KBM-7 (cell line): ENCODE results near the gene MGAT5B.

Source experiments
- DNase-seq: peaks from one replicate; pipeline ENCODE4 v3.0.0-alpha.2; 2015
- in situ Hi-C: fragments of 300-500 bp; cut with MboI; formaldehyde crosslinking; loops from 2 replicates; pipeline ENCODE4 v1.14.3; 2020; ENCODE audit warnings: low sequenced_read_pairs, low pct_unique_long_range_greater_than_20kb, mixed read lengths

The MGAT5B gene

GRCh38 chr17:76983075-76983775 is 115.0 kb downstream of the MGAT5B start:
- DNase-seq = no peak

GRCh38 chr17:76986365-76986764 is 118.2 kb downstream of the MGAT5B start:
- in situ Hi-C loops = no loop called here
- no peak for DNase-seq

More at GRCh38 chr17:76983075-76983775, 115.0 kb downstream of the MGAT5B start:
- in situ Hi-C loops = no loop called here

GRCh38 chr17:76987486-76988093 is 119.4 kb downstream of the MGAT5B start:
- in situ Hi-C loops = no loop called here
- no peak for DNase-seq

GRCh38 chr17:76988796-76989195 is 120.6 kb downstream of the MGAT5B start:
- in situ Hi-C loops = no loop called here
- no peak for DNase-seq

GRCh38 chr17:76989519-76989918 is 121.3 kb downstream of the MGAT5B start:
- DNase-seq = no peak
- in situ Hi-C loops = no loop called here

GRCh38 chr17:76992891-76993290 is 124.7 kb downstream of the MGAT5B start:
- no peak for DNase-seq
- in situ Hi-C loops = no loop called here

- in situ Hi-C loops = no loop called here
- no peak for DNase-seq
Measured at GRCh38 chr17:76993651-76994050, 125.4 kb downstream of the MGAT5B start.

- in situ Hi-C loops = no loop called here
- peak; percentile 41 for DNase-seq
Measured at GRCh38 chr17:76994237-76994637, 126.0 kb downstream of the MGAT5B start.

GRCh38 chr17:76995387-76996105 is 127.3 kb downstream of the MGAT5B start:
- in situ Hi-C loops = no loop called here
- DNase-seq = no peak

- no peak for DNase-seq
- in situ Hi-C loops = no loop called here
Measured at GRCh38 chr17:76996741-76997694, 128.8 kb downstream of the MGAT5B start.

GRCh38 chr17:76997981-76998531 is 129.9 kb downstream of the MGAT5B start:
- DNase-seq = peak; percentile 92
- in situ Hi-C loops = no loop called here

GRCh38 chr17:76998839-76999238 is 130.6 kb downstream of the MGAT5B start:
- DNase-seq = no peak
- in situ Hi-C loops = no loop called here
